GM12864 (cell line): ENCODE results near the gene PPEF2.
"Not testable (repeated sequence)": the region's sequence is repeated elsewhere in the genome, so short reads cannot be mapped to it uniquely, and the experiment has no call there.

Experiments
- DNase-seq: peaks from one replicate; pipeline ENCODE4 v3.0.0-alpha.2; 2011; ENCODE audit warnings: low read depth
- H3K4me3 ChIP-seq: 2 replicates; pipeline ENCODE4 v1.5.1; 2011; ENCODE audit warnings: mild to moderate bottlenecking, low read depth, low read length, control low read depth
- CTCF ChIP-seq: IDR thresholded peaks from 2 replicates; pipeline ENCODE4 v1.5.1; 2011; ENCODE audit warnings: low read depth, mild to moderate bottlenecking, moderate library complexity, low read length, control low read depth, inconsistent platforms; ENCODE audit errors: missing control alignments

PPEF2 gene

GRCh38 chr4:75930152-75930551 lies 27.9 kb upstream of the PPEF2 start:
- TF ChIP-seq CTCF: no peak
- H3K4me3 ChIP-seq: no peak overlapping the region
- DNase-seq: no peak

- not testable (repeated sequence) for H3K4me3 ChIP-seq, DNase-seq
These were observed 22.7 kb upstream of the PPEF2 start for GRCh38 chr4:75924916-75925315.

GRCh38 chr4:75924309-75924827 lies 22.1 kb upstream of the PPEF2 start:
- no peak overlapping the region for H3K4me3 ChIP-seq
- no peak for TF ChIP-seq CTCF
- no peak for DNase-seq

GRCh38 chr4:75922588-75922987 lies 20.3 kb upstream of the PPEF2 start:
- no peak overlapping the region for H3K4me3 ChIP-seq
- no peak for DNase-seq
- no peak for TF ChIP-seq CTCF

GRCh38 chr4:75921910-75922309 lies 19.7 kb upstream of the PPEF2 start:
- DNase-seq: no peak
- no peak overlapping the region for H3K4me3 ChIP-seq
- TF ChIP-seq CTCF: no peak

- TF ChIP-seq CTCF: no peak
- DNase-seq: no peak
- H3K4me3 ChIP-seq: no peak overlapping the region
These were observed 18.1 kb upstream of the PPEF2 start for GRCh38 chr4:75920327-75920726.

GRCh38 chr4:75919920-75920319 lies 17.7 kb upstream of the PPEF2 start:
- no peak for TF ChIP-seq CTCF
- no peak overlapping the region for H3K4me3 ChIP-seq
- DNase-seq: no peak

- DNase-seq: peak; percentile 7
- H3K4me3 ChIP-seq: no peak overlapping the region
- TF ChIP-seq CTCF: peak; percentile 87
These were observed 13.9 kb upstream of the PPEF2 start for GRCh38 chr4:75916091-75916661.
